PFSK-1 (cell line): ENCODE measurements around the gene CDYL.

Source experiments
- POLR2AphosphoS5 ChIP-seq: IDR thresholded peaks from 2 replicates; pipeline ENCODE4 v1.6.1; 2012; ENCODE audit warnings: low read depth, mild to moderate bottlenecking, control low read depth, low read length, moderate library complexity
- TAF1 ChIP-seq: IDR thresholded peaks from 2 replicates; pipeline ENCODE4 v1.6.1; 2012; ENCODE audit warnings: low read length, control low read depth, borderline replicate concordance; ENCODE audit not compliant: insufficient read depth
- TF ChIP-seq, protein P1 (sequence below), 2 experiments: IDR thresholded peaks; 2 replicates each; pipeline versions ENCODE4 v1.6.1 to v1.8.0; 2011 to 2012; ENCODE audit warnings: low read depth in 2 of 2, low read length in 2 of 2, control low read depth in 1 of 2, inconsistent platforms in 1 of 2, mild to moderate bottlenecking in 1 of 2, moderate library complexity in 1 of 2; ENCODE audit not compliant: insufficient read depth in 1 of 2

DNA sequence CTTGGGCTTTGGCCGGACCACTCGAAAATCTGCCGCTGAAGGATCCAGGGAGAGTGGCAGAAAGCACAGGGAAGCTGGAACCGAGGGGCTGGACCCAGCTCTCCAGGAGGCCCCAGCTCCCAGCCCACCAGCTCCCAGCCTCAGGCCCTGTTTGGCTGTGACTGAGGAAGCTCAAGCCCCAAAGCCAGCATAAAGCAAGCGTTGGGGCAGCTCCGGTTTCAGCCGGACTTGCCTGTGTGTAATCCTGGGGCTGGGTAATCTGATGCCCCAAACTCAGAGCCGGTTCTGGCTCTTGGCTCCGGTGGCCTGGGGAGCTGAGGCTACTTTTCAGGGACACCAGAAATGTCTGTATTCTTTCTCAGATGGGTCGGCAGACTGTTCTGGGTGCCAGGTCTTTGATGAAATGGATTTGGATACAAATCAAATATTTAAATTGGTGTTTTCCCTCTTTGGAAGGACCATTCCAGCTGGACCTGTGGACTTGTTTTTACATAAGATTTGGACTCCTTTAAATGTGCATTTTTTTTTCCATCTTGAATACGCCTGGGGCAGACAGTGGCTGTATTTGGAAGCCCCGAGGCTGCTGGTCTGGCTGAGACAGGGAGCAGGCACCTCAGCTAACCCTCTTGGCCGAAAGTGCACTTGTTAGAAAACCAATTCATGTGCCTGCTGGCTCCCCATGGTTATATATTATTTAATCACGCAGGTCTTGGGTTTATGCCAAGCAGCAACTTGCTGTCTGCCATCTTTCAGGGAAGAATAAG lies 198.0 kb downstream of the CDYL start:
- no peak for TF ChIP-seq TAF1
- no peak for TF ChIP-seq POLR2AphosphoS5
- TF ChIP-seq, protein P1, sequence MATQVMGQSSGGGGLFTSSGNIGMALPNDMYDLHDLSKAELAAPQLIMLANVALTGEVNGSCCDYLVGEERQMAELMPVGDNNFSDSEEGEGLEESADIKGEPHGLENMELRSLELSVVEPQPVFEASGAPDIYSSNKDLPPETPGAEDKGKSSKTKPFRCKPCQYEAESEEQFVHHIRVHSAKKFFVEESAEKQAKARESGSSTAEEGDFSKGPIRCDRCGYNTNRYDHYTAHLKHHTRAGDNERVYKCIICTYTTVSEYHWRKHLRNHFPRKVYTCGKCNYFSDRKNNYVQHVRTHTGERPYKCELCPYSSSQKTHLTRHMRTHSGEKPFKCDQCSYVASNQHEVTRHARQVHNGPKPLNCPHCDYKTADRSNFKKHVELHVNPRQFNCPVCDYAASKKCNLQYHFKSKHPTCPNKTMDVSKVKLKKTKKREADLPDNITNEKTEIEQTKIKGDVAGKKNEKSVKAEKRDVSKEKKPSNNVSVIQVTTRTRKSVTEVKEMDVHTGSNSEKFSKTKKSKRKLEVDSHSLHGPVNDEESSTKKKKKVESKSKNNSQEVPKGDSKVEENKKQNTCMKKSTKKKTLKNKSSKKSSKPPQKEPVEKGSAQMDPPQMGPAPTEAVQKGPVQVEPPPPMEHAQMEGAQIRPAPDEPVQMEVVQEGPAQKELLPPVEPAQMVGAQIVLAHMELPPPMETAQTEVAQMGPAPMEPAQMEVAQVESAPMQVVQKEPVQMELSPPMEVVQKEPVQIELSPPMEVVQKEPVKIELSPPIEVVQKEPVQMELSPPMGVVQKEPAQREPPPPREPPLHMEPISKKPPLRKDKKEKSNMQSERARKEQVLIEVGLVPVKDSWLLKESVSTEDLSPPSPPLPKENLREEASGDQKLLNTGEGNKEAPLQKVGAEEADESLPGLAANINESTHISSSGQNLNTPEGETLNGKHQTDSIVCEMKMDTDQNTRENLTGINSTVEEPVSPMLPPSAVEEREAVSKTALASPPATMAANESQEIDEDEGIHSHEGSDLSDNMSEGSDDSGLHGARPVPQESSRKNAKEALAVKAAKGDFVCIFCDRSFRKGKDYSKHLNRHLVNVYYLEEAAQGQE (IDR thresholded peaks at IDR 0.05; ENCODE audit: insufficient read depth in 1 of 2, low read depth in 2 of 2, low read length in 2 of 2), result no peak
